AG09319 (cell line): ENCODE results near the gene PLD3.

Experiments
- DNase-seq: peaks from one replicate; pipeline ENCODE4 v3.0.0-alpha.2; 2010; ENCODE audit warnings: low read depth; ENCODE audit errors: extremely low read depth
- TF ChIP-seq, protein P1 (sequence below): IDR thresholded peaks from 2 replicates; pipeline ENCODE4 v1.5.1; 2011; ENCODE audit warnings: low read depth, mild to moderate bottlenecking, inconsistent platforms, low read length, moderate library complexity

Gene PLD3

DNA sequence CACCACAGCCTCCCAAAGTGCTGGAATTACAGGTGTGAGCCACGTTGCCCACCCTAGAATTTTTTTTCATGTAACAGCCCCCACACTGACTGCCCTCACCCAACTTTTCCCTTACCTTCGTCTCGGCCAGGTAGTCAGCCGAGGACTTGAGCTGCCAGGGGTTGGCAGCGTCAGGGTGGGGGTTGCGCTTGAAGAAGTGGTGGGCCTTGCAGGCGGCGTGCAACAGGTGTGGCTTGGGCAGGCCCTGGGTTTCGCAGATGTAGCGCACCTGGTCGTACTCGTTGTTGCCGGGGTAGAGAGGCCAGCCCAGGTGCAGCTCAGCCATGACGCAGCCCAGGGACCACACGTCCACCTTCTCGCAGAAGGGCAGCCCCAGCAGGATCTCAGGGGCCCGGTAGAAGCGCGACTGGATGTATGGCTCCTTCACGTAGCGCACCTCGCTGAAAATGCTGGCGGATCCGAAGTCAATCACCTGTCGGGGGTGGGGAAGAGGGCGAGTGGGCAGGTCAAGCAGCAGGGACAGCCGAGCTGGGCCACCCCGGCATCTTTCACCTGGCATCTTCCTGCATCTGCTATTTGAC is 35.3 kb downstream of the PLD3 start:
- DNase-seq = no peak
- TF ChIP-seq, protein P1, sequence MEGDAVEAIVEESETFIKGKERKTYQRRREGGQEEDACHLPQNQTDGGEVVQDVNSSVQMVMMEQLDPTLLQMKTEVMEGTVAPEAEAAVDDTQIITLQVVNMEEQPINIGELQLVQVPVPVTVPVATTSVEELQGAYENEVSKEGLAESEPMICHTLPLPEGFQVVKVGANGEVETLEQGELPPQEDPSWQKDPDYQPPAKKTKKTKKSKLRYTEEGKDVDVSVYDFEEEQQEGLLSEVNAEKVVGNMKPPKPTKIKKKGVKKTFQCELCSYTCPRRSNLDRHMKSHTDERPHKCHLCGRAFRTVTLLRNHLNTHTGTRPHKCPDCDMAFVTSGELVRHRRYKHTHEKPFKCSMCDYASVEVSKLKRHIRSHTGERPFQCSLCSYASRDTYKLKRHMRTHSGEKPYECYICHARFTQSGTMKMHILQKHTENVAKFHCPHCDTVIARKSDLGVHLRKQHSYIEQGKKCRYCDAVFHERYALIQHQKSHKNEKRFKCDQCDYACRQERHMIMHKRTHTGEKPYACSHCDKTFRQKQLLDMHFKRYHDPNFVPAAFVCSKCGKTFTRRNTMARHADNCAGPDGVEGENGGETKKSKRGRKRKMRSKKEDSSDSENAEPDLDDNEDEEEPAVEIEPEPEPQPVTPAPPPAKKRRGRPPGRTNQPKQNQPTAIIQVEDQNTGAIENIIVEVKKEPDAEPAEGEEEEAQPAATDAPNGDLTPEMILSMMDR = no peak

DNA sequence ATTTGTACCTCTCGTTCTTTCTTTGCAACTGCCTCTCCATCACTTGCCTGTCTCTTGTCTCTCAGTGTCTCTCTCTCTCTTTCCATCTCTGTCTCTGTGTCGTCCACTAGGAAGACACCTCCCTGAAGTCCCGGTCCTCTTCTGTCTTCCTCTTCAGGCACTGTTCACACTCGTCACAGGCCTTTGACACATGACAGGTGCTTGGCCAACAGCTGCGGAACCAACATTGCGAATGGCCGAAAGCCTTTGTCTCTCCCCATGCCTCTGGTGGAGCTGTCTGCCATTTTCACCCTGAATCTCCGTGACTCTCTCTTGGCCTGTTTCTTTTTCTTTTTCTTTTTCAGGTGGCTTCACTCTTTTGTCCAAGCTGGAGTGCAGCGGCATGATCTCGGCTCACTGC is 38.7 kb downstream of the PLD3 start:
- DNase-seq = no peak
- TF ChIP-seq, protein P1 = no peak

DNA sequence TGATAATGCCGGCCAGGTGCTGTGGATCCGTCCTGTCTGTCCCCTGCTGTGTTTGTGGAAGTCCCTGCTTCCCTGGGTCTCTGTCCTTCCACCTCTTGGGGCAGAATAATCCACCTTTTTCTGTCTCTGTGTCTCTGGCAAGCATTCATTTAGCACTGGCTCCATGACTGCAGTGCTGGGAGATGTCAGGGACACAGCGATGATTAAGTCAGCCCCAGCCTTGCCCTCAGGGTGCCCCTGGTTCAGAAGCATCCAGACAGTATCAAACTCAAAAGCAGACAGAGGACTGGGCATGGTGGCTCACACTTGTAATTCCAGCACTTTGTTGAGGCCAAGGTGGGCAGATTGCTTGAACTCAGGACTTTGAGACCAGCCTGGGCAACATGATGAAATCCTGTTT is 40.0 kb downstream of the PLD3 start:
- TF ChIP-seq, protein P1 = no peak
- no peak for DNase-seq

DNA sequence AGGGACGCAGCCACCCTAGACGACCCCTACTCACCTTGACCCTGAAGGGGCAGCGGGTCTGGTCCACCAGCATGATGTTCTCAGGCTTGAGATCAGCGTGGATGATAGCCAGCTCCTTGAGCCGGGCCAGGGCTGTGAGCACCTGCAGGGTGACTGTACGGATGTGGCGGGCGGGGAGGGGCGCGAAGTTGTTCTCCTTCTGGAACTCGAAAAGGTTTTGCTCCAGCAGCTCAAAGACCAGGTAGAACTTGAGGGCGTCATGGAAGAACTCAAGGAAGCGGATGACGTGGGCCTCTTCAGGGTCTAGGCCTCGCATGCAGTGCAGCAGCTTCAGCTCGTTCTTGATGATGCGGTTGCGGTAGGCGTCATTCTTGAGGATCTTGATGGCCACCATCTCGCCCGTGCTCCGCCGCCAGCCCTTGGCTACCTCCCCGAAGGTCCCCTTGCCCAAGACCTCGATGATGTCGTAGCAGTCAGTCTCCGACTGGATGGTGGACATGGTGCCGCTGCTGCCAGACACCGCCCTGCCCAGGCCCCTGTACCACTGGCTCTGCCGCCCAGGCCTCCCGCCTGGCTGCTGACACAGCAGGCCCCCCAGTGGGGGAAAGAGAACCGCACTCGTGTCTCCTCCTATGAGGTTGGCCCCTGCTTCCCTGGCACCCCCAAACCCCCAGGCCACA is 41.0 kb downstream of the PLD3 start:
- DNase-seq = no peak
- TF ChIP-seq, protein P1 = no peak

DNA sequence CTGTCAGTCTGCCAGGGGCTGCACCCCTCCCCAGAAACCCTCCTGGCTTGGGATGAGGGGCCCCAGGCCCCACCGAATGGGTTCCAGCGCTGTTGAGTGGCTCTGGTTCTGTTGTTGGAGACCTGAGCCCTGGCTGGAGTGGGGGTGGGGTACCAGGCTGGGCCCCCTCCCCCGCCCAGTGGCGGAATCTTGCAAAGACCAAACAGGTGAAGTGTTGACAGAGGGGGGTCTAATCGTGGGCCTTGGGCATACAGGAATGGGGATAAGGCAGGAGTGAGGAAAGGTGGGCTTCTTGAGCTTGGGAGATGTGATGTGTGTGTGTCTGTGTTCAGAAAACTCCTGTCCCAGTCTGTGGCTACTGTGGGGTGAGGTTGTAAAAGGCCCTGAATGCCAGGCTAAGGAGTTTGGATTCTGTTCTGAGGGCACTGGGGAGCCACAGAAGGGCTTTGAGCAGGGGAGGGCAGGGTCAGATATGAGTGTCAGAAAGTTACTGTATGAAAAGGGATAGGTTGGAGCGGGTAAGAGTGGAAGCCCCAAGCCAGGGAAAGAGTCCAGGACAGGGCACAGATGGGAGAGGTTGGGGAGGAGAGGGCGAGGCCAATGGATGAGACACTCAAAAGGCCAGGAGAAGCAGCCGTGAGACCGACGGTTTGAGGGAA is 41.7 kb downstream of the PLD3 start, which contains the start of gene HIPK4:
TSS of gene HIPK4 (minus strand) at position 98 of the 659 bp plus-strand sequence. CDS start 279 bp downstream, outside the sequence.
- DNase-seq = no peak
- TF ChIP-seq, protein P1 = no peak

DNA sequence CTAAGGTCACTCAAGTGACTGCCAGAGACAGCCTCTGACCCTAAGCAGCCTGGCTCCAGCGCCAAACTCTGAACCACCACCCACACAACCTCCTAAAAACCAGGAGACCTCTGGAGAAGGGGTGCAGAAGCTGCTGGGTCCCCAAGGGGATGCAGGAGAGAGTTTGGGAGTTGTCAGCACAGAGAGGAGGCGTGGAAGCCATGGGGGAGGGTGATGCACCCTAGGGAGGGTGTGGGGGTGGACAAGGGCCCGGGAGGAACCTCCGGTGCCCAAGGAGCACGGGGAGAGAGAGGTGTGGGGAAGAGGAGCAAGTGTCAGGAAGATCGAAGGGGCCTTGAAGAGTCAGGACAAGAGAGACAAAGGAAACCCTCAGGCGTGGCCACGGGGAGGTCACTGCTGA is 43.6 kb downstream of the PLD3 start:
- no peak for DNase-seq
- TF ChIP-seq, protein P1 = no peak

DNA sequence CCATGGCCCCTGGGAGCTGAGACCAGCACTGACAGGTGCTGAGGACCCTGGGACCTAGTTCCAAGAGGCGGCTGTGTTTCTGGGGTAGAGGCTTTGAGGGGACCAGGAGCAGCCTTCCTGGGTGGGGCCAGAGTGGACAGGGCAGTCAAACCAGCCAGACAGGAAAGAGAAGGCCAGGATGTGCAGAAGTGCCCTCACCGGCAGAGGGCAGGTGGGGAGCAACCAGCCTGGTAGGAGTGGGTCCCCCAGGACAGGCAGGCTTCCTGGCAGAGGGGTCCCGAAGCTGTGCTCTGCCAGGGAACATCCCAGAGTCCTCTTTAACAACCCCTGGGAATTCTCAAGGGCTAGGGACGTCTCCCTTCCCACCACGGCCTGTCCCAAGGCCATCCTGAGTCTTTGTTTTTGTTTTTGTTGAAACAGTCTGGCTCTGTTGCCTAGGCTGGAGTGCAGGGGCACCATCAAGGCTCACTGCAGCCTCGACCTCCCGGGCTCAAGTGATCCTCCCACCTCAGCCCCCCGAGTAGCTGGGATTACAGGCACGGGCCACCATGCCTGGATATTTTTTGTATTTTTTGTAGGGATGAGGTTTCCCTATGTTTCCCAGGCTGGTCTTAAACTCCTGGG is 44.5 kb downstream of the PLD3 start:
- TF ChIP-seq, protein P1 = no peak; the same call in none of the 2 replicates
- DNase-seq = no peak
